HepG2 (cell line): Measurements from ENCODE around the gene ISY1. TPM values are rescaled to one million over a fixed set of nuclear protein-coding genes. Genes with fewer than 3 reads are reported as not detected.

Source experiments
- EEA1 ChIP-seq: sonication (generic); formaldehyde crosslinking; IDR thresholded peaks from 2 replicates; pipeline ENCODE4 v1.5.1; 2020; ENCODE audit warnings: mild to moderate bottlenecking, missing genetic modification reagents, borderline replicate concordance
- IRF2 ChIP-seq: IDR thresholded peaks from 2 replicates; pipeline ENCODE4 v1.6.1; 2018; ENCODE audit warnings: missing genetic modification reagents, missing compliant biosample characterization
- KDM4B ChIP-seq: sonication (generic); formaldehyde crosslinking; IDR thresholded peaks from 2 replicates; pipeline ENCODE4 v1.4.0; 2020; ENCODE audit warnings: missing genetic modification reagents
- MED13 ChIP-seq: sonication (generic); formaldehyde crosslinking; IDR thresholded peaks from 2 replicates; pipeline ENCODE4 v1.5.0; 2020; ENCODE audit warnings: missing genetic modification reagents
- MIER2 ChIP-seq: IDR thresholded peaks from 2 replicates; pipeline ENCODE4 v1.6.1; 2016; ENCODE audit warnings: missing biosample characterization, missing genetic modification reagents
- NPAS2 ChIP-seq: sonication (generic); formaldehyde crosslinking; IDR thresholded peaks from 2 replicates; pipeline ENCODE4 v1.8.0; 2022; ENCODE audit warnings: mild to moderate bottlenecking, missing genetic modification reagents, borderline replicate concordance
- SMAD9 ChIP-seq: sonication (generic); formaldehyde crosslinking; IDR thresholded peaks from 2 replicates; pipeline ENCODE4 v1.5.1; 2020; ENCODE audit warnings: mild to moderate bottlenecking, missing genetic modification reagents
- SOX13 ChIP-seq, 3 experiments: fragments of 450-650 bp in 1 of 3; sonication (generic) in 1 of 3; formaldehyde crosslinking in 1 of 3; IDR thresholded peaks in 2 of 3; conservative IDR thresholded peaks in 1 of 3; 2 replicates each; pipeline versions ENCODE4 v1.5.0 to v1.6.1; 2016 to 2020; ENCODE audit warnings: antibody characterized with exemption in 1 of 3, mild to moderate bottlenecking in 1 of 3, missing compliant biosample characterization in 1 of 3, missing genetic modification reagents in 1 of 3, moderate library complexity in 1 of 3
- ZBTB4 ChIP-seq: sonication (generic); formaldehyde crosslinking; IDR thresholded peaks from 2 replicates; pipeline ENCODE4 v1.4.0; 2020; ENCODE audit warnings: missing genetic modification reagents, mild to moderate bottlenecking, borderline replicate concordance
- ZC3H13 ChIP-seq: sonication (generic); formaldehyde crosslinking; IDR thresholded peaks from 2 replicates; pipeline ENCODE4 v1.8.1; 2023; ENCODE audit warnings: mild to moderate bottlenecking, missing genetic modification reagents, moderate library complexity
- ZFP36L2 ChIP-seq: sonication (generic); formaldehyde crosslinking; IDR thresholded peaks from 2 replicates; pipeline ENCODE4 v1.4.0; 2020; ENCODE audit warnings: missing genetic modification reagents
- ZNF251 ChIP-seq: sonication (generic); formaldehyde crosslinking; IDR thresholded peaks from 2 replicates; pipeline ENCODE4 v1.9.0; 2021; ENCODE audit warnings: mild to moderate bottlenecking, missing genetic modification reagents
- ZNF704 ChIP-seq: sonication (generic); formaldehyde crosslinking; IDR thresholded peaks from 2 replicates; pipeline ENCODE4 v1.8.1; 2023; ENCODE audit warnings: mild to moderate bottlenecking, inconsistent platforms, moderate library complexity, missing genetic modification reagents, borderline replicate concordance
- ZNF713 ChIP-seq: sonication (generic); formaldehyde crosslinking; IDR thresholded peaks from 2 replicates; pipeline ENCODE4 v1.4.0; 2020; ENCODE audit warnings: mild to moderate bottlenecking, missing genetic modification reagents
- polyA plus RNA-seq, 8 experiments: library from polyadenylated mRNA; depleted of rRNA in 3 of 8; stranded (reverse) in 7 of 8; unstranded in 1 of 8; fragments of >200 nt; fragmentation: Illumina TruSeq in 4 of 8; extraction: Trizol in 4 of 8; gene quantifications; 2 replicates each; pipeline versions ENCODE4 v1.2.1 to v1.2.3, GENCODE V29; 2011 to 2016; ENCODE audit warnings: low read depth in 4 of 8, missing spikeins in 1 of 8, mixed read lengths in 1 of 8; ENCODE audit not compliant: insufficient read depth in 1 of 8
- total RNA-seq, 5 experiments: library from RNA; depleted of rRNA; stranded (reverse); fragments of >200 nt; fragmentation: Illumina TruSeq; extraction: Trizol; gene quantifications; 2 replicates each; pipeline ENCODE4 v1.2.3, GENCODE V29; 2016; ENCODE audit warnings: low read depth in 1 of 5
- TF ChIP-seq, protein P1 (sequence below): sonication (generic); formaldehyde crosslinking; IDR thresholded peaks from 2 replicates; pipeline ENCODE4 v1.4.0; 2020; ENCODE audit warnings: missing genetic modification reagents, borderline replicate concordance
- TF ChIP-seq, protein P2 (sequence below): sonication (generic); formaldehyde crosslinking; IDR thresholded peaks from 2 replicates; pipeline ENCODE4 v1.5.0; 2020; ENCODE audit warnings: missing genetic modification reagents
- TF ChIP-seq, protein P3 (sequence below): sonication (generic); formaldehyde crosslinking; IDR thresholded peaks from 2 replicates; pipeline ENCODE4 v1.4.0; 2020; ENCODE audit warnings: missing genetic modification reagents

ISY1 gene
- total and polyA plus RNA-seq, 2 of the 13 experiments (the other 11 are each of a cell fraction or from before 2014, with no cell fraction given), result 21.0 to 39.1 TPM

DNA sequence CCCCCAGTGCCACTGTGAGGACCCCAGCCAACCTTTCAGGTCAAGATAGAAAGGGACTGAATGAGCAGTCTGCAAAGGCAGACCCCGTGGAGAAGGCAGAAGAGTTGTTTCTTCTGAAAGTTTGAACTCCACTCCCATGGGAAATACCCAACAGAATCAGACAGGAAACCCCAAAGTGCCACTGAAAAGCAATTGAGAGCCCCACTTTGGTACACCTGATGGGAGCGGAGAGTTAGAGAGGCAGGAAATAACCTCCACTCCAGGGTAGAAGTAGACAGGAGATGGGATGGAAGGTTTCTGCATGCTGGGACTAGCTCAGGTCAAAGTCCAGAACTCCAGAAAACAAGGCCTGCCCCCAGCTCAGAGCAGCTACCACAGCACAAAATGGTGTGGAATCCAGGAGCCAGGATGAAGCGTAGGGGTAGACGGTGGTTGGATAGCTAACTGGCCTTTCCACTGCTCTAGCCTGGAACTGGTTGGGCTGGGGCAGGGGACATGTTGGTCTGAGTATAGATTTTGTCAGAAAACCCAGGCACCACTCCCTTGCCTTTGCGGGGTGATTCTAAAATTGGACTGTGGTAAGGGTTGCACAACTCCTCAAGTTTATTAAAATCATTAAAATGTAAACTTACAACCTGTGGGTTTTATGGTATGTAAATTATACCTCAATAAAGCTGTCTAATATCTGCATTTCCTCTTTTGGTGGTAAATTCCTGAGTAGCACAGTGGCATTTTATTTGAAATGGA is 37.4 kb downstream of the ISY1 start (continued):
- TF ChIP-seq, protein P1, sequence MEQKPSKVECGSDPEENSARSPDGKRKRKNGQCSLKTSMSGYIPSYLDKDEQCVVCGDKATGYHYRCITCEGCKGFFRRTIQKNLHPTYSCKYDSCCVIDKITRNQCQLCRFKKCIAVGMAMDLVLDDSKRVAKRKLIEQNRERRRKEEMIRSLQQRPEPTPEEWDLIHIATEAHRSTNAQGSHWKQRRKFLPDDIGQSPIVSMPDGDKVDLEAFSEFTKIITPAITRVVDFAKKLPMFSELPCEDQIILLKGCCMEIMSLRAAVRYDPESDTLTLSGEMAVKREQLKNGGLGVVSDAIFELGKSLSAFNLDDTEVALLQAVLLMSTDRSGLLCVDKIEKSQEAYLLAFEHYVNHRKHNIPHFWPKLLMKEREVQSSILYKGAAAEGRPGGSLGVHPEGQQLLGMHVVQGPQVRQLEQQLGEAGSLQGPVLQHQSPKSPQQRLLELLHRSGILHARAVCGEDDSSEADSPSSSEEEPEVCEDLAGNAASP (CRISPR knock-in tag), result no peak; the same call in 1 of the 2 replicates
- 0 out of 2 replicates have a peak, but pooled peaks have one; percentile 30 for TF ChIP-seq MIER2 (CRISPR knock-in tag)
- no peak for TF ChIP-seq ZFP36L2 (CRISPR knock-in tag)
- TF ChIP-seq SMAD9 (CRISPR knock-in tag), result no peak
- TF ChIP-seq, protein P2, sequence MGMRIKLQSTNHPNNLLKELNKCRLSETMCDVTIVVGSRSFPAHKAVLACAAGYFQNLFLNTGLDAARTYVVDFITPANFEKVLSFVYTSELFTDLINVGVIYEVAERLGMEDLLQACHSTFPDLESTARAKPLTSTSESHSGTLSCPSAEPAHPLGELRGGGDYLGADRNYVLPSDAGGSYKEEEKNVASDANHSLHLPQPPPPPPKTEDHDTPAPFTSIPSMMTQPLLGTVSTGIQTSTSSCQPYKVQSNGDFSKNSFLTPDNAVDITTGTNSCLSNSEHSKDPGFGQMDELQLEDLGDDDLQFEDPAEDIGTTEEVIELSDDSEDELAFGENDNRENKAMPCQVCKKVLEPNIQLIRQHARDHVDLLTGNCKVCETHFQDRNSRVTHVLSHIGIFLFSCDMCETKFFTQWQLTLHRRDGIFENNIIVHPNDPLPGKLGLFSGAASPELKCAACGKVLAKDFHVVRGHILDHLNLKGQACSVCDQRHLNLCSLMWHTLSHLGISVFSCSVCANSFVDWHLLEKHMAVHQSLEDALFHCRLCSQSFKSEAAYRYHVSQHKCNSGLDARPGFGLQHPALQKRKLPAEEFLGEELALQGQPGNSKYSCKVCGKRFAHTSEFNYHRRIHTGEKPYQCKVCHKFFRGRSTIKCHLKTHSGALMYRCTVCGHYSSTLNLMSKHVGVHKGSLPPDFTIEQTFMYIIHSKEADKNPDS (CRISPR knock-in tag), result no peak
- TF ChIP-seq IRF2, result no peak
- TF ChIP-seq NPAS2 (CRISPR knock-in tag), result no peak
- TF ChIP-seq ZBTB4, result no peak
- no peak for TF ChIP-seq ZNF251 (CRISPR knock-in tag)
- peak; percentile 17; the same call in 1 of the 2 replicates for TF ChIP-seq ZC3H13 (CRISPR knock-in tag)
- TF ChIP-seq EEA1, result no peak
- no peak for TF ChIP-seq KDM4B (CRISPR knock-in tag)
- TF ChIP-seq MED13 (CRISPR knock-in tag), result no peak
- TF ChIP-seq, protein P3, sequence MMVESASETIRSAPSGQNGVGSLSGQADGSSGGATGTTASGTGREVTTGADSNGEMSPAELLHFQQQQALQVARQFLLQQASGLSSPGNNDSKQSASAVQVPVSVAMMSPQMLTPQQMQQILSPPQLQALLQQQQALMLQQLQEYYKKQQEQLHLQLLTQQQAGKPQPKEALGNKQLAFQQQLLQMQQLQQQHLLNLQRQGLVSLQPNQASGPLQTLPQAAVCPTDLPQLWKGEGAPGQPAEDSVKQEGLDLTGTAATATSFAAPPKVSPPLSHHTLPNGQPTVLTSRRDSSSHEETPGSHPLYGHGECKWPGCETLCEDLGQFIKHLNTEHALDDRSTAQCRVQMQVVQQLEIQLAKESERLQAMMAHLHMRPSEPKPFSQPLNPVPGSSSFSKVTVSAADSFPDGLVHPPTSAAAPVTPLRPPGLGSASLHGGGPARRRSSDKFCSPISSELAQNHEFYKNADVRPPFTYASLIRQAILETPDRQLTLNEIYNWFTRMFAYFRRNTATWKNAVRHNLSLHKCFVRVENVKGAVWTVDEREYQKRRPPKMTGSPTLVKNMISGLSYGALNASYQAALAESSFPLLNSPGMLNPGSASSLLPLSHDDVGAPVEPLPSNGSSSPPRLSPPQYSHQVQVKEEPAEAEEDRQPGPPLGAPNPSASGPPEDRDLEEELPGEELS (CRISPR knock-in tag), result peak; percentile 46
- no peak for TF ChIP-seq ZNF713
- TF ChIP-seq SOX13 (IDR thresholded peaks at IDR 0.05), result no peak
- no peak for TF ChIP-seq SOX13 (CRISPR knock-in tag; conservative IDR thresholded peaks at IDR 0.05 in 1 of 2, IDR thresholded peaks at IDR 0.05 in 1 of 2)
- no peak for TF ChIP-seq ZNF704 (CRISPR knock-in tag)
